Measurements from ENCODE around the gene ABCA4.

DNA sequence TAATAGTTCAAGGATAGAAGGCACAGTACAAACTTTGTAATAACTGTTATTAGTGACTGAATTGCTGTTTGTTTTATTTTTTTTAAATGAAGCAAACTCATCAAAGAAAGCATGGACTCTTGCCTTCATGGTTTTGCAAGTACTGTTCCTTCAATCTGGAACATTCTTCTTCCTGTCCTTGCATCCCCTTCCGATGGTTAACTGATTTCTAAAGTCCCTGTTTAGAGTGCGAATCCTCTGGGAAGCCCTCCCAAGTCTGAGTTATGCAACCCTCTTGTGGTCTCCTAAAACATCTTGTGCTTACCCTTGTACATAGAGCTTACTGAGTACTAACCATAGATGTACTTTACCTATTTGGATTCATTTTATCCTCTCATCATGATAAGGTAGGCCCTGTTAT, 159.5 kb downstream of the ABCA4 start:
- no peak for TF ChIP-seq POLR2AphosphoS5 (IDR thresholded peaks at IDR 0.05; ENCODE audit: low read depth, low read length)
- TF ChIP-seq POLR2A (IDR thresholded peaks at IDR 0.05; ENCODE audit: low read depth, low read length) = no peak
